ENCODE results near the gene ASCL1. TPM values are rescaled to one million over a fixed set of nuclear protein-coding genes. Genes with fewer than 3 reads are reported as not detected.
A peak's percentile ranks its signal among the peaks of the same experiment; 100 is the strongest.

The ASCL1 gene
- total RNA-seq, 1 experiment from 2014 or later = 0.07 TPM

DNA sequence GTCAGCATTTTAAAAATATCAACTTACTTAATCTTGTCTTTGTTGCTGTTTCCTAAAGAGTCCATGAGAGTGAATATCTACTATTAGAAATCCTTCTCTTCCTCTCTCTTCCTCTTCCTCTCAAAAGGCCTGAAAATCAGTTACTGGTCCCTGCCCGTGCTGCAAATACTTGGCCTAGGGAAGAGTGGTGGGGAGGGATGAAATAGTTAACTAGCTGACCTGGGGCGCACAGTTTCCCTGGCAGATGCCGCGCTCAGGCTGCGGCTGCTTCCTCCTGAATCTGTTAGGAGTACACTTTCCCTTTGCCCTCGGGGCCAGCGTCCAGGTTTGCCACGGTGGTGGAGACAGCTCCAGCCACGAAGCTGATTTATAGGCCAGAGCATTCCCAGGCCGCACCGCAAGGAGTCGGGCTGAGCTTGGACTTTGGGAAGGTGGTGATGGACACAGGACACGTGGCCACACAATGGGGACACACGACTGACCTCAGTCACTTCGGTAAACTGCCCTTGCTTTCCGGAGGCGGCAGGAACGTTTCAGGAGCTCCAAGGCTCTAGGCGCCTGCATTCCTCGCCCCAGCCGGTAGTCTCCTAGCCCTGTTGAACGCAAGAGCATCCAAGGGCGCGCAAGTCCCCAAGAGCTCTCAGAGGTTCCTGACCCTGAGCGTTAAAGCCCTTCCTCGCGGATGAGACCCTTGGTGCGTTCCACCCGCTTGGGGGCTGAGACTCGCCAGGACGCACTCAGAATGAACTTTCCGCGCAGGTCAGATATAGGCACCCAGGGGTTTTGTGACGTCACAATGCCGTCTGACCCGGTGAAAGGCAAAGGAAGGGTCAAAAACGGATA lies 7.1 kb upstream of the ASCL1 start (continued):
- TF ChIP-seq, protein P1, sequence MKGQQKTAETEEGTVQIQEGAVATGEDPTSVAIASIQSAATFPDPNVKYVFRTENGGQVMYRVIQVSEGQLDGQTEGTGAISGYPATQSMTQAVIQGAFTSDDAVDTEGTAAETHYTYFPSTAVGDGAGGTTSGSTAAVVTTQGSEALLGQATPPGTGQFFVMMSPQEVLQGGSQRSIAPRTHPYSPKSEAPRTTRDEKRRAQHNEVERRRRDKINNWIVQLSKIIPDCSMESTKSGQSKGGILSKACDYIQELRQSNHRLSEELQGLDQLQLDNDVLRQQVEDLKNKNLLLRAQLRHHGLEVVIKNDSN (CRISPR knock-in tag; IDR thresholded peaks at IDR 0.05) = peak; percentile 76
- TF ChIP-seq ZNF138 (CRISPR knock-in tag; conservative IDR thresholded peaks at IDR 0.05) (no peak), FOXK1 (CRISPR knock-in tag; IDR thresholded peaks at IDR 0.05) (peak; percentile 31; the same call in 1 of the 2 replicates)
- TF ChIP-seq, protein P2, sequence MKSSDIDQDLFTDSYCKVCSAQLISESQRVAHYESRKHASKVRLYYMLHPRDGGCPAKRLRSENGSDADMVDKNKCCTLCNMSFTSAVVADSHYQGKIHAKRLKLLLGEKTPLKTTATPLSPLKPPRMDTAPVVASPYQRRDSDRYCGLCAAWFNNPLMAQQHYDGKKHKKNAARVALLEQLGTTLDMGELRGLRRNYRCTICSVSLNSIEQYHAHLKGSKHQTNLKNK (CRISPR knock-in tag; IDR thresholded peaks at IDR 0.05) = no peak

DNA sequence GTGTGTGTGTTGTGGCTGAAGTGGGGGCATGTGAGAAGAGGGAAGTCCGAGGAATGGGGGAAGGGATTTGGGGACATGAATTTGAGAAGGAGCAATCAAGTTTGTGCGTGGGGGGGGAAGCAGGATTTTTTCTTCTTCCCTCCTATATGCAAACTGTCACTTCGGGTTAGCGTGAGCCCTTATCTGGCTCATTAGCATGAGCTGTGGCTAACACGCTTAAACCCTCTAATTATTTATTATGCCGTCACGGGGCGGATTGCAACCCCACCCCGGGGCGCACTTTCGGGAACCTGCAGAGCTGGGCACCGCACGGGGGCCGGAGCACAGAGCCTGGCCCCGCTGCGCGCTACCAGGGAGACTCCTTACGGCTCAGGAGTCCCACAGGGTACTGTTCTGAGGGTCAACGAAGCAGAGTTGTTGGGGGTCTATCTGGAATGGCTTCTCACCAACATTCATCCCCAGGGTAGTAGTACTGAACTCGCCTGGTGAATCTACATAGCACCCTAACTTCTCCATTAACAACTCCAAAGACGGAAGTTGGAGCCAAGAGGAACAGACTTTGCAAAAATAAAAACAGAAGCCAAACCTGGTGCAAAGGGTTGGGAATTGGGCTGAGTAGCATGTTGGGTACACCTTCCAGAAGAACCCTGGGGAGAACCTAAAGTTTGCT lies 6.4 kb upstream of the ASCL1 start:
- no peaks in the 10 kb centered on the region for H3K36me3 Mint-ChIP-seq
- ChIA-PET POLR2A (interaction anchor here (0.6 to 1.1 kb wide), 2 partner anchors 11 to 166 kb away, joined by 3 to 4 read pairs; no protein-coding TSS in a partner anchor), CTCF (interaction anchor here (0.7 to 4.3 kb wide), 27 partner anchors 8 to 682 kb away, joined by 3 to 78 read pairs (median 4); no protein-coding TSS in a partner anchor)
- peak overlapping the region; percentile 84 for H3K4me3 Mint-ChIP-seq
- TF ChIP-seq, protein P3, sequence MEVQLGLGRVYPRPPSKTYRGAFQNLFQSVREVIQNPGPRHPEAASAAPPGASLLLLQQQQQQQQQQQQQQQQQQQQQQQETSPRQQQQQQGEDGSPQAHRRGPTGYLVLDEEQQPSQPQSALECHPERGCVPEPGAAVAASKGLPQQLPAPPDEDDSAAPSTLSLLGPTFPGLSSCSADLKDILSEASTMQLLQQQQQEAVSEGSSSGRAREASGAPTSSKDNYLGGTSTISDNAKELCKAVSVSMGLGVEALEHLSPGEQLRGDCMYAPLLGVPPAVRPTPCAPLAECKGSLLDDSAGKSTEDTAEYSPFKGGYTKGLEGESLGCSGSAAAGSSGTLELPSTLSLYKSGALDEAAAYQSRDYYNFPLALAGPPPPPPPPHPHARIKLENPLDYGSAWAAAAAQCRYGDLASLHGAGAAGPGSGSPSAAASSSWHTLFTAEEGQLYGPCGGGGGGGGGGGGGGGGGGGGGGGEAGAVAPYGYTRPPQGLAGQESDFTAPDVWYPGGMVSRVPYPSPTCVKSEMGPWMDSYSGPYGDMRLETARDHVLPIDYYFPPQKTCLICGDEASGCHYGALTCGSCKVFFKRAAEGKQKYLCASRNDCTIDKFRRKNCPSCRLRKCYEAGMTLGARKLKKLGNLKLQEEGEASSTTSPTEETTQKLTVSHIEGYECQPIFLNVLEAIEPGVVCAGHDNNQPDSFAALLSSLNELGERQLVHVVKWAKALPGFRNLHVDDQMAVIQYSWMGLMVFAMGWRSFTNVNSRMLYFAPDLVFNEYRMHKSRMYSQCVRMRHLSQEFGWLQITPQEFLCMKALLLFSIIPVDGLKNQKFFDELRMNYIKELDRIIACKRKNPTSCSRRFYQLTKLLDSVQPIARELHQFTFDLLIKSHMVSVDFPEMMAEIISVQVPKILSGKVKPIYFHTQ (CRISPR knock-in tag; IDR thresholded peaks at IDR 0.05) = no peak
- TF ChIP-seq ZNF423 (CRISPR knock-in tag; IDR thresholded peaks at IDR 0.05) = peak; percentile 45; the same call in 1 of the 2 replicates
- no peak for TF ChIP-seq NFE2L1 (CRISPR knock-in tag; IDR thresholded peaks at IDR 0.05)
- TF ChIP-seq, protein P4, sequence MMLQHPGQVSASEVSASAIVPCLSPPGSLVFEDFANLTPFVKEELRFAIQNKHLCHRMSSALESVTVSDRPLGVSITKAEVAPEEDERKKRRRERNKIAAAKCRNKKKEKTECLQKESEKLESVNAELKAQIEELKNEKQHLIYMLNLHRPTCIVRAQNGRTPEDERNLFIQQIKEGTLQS (CRISPR knock-in tag; conservative IDR thresholded peaks at IDR 0.05) = no peak
- TF ChIP-seq, protein P5, sequence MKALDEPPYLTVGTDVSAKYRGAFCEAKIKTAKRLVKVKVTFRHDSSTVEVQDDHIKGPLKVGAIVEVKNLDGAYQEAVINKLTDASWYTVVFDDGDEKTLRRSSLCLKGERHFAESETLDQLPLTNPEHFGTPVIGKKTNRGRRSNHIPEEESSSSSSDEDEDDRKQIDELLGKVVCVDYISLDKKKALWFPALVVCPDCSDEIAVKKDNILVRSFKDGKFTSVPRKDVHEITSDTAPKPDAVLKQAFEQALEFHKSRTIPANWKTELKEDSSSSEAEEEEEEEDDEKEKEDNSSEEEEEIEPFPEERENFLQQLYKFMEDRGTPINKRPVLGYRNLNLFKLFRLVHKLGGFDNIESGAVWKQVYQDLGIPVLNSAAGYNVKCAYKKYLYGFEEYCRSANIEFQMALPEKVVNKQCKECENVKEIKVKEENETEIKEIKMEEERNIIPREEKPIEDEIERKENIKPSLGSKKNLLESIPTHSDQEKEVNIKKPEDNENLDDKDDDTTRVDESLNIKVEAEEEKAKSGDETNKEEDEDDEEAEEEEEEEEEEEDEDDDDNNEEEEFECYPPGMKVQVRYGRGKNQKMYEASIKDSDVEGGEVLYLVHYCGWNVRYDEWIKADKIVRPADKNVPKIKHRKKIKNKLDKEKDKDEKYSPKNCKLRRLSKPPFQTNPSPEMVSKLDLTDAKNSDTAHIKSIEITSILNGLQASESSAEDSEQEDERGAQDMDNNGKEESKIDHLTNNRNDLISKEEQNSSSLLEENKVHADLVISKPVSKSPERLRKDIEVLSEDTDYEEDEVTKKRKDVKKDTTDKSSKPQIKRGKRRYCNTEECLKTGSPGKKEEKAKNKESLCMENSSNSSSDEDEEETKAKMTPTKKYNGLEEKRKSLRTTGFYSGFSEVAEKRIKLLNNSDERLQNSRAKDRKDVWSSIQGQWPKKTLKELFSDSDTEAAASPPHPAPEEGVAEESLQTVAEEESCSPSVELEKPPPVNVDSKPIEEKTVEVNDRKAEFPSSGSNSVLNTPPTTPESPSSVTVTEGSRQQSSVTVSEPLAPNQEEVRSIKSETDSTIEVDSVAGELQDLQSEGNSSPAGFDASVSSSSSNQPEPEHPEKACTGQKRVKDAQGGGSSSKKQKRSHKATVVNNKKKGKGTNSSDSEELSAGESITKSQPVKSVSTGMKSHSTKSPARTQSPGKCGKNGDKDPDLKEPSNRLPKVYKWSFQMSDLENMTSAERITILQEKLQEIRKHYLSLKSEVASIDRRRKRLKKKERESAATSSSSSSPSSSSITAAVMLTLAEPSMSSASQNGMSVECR (CRISPR knock-in tag; IDR thresholded peaks at IDR 0.05; ENCODE audit: borderline replicate concordance) = no peak
- TF ChIP-seq, protein P6, sequence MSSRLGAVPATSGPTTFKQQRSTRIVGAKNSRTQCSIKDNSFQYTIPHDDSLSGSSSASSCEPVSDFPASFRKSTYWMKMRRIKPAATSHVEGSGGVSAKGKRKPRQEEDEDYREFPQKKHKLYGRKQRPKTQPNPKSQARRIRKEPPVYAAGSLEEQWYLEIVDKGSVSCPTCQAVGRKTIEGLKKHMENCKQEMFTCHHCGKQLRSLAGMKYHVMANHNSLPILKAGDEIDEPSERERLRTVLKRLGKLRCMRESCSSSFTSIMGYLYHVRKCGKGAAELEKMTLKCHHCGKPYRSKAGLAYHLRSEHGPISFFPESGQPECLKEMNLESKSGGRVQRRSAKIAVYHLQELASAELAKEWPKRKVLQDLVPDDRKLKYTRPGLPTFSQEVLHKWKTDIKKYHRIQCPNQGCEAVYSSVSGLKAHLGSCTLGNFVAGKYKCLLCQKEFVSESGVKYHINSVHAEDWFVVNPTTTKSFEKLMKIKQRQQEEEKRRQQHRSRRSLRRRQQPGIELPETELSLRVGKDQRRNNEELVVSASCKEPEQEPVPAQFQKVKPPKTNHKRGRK (CRISPR knock-in tag; IDR thresholded peaks at IDR 0.05; ENCODE audit: borderline replicate concordance) = 0 out of 2 replicates have a peak, but pooled peaks have one; percentile 23
- TF ChIP-seq SP1 (CRISPR knock-in tag; conservative IDR thresholded peaks at IDR 0.05) = no peak
- TF ChIP-seq, protein P7, sequence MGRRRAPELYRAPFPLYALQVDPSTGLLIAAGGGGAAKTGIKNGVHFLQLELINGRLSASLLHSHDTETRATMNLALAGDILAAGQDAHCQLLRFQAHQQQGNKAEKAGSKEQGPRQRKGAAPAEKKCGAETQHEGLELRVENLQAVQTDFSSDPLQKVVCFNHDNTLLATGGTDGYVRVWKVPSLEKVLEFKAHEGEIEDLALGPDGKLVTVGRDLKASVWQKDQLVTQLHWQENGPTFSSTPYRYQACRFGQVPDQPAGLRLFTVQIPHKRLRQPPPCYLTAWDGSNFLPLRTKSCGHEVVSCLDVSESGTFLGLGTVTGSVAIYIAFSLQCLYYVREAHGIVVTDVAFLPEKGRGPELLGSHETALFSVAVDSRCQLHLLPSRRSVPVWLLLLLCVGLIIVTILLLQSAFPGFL (CRISPR knock-in tag; IDR thresholded peaks at IDR 0.05; ENCODE audit: borderline replicate concordance) = no peak
- peaks cover 35% of the 10 kb centered on the region for H3K4me1 Mint-ChIP-seq
- H3K9me3 Mint-ChIP-seq = no peaks in the 10 kb centered on the region
- no peak overlapping the region for H3K27ac Mint-ChIP-seq
- no peak for DNase-seq (ENCODE audit: low spot score)
- no peak for ATAC-seq
- H3K27me3 Mint-ChIP-seq (ENCODE audit: low read depth) = peaks cover 91% of the 10 kb centered on the region
